Common myeloid progenitor, CD34-positive (primary cell): ENCODE measurements around the gene HAUS2. TPM values are rescaled to one million over a fixed set of nuclear protein-coding genes. Genes with fewer than 3 reads are reported as not detected.

Experiments used
- CTCF ChIA-PET: fragments of 350-600 bp; sonication (Branson Sonifier 250); formaldehyde crosslinking; loops from one replicate; lab custom pipeline; 2021; ENCODE audit warnings: antibody characterized with exemption; lab: Charles Lee
- POLR2A ChIA-PET: fragments of 350-600 bp; sonication (Branson Sonifier 250); formaldehyde crosslinking; loops from one replicate; lab custom pipeline; 2021; ENCODE audit warnings: antibody characterized with exemption; lab: Charles Lee
- DNase-seq, 3 donors: peaks; one replicate each; pipeline versions ENCODE4 v3.0.0 to v3.0.0-alpha.2; 2013
- H3K27ac ChIP-seq, 2 experiments: 1 replicate in 1 of 2; 2 replicates in 1 of 2; pipeline ENCODE4 v1.7.0; 2013; ENCODE audit warnings: inconsistent platforms in 2 of 2, low read length in 2 of 2, mild to moderate bottlenecking in 2 of 2, low read depth in 1 of 2, moderate library complexity in 1 of 2; ENCODE audit not compliant: severe bottlenecking in 2 of 2, insufficient read depth in 1 of 2, poor library complexity in 1 of 2
- H3K27me3 ChIP-seq, 5 experiments: replicated peaks in 2 of 5; 1 replicate in 3 of 5; 2 replicates in 2 of 5; pipeline versions ENCODE4 v1.6.1 to v1.7.0; 2013; ENCODE audit warnings: low read length in 4 of 5, mild to moderate bottlenecking in 2 of 5, moderate library complexity in 2 of 5, inconsistent platforms in 1 of 5; ENCODE audit not compliant: insufficient read depth in 5 of 5, control insufficient read depth in 4 of 5
- H3K36me3 ChIP-seq, 4 experiments: 1 replicate in 2 of 4; 2 replicates in 2 of 4; pipeline versions ENCODE4 v1.6.1 to v1.7.0; 2013; ENCODE audit warnings: low read length in 3 of 4, control low read depth in 1 of 4, mild to moderate bottlenecking in 1 of 4; ENCODE audit not compliant: control insufficient read depth in 4 of 4, insufficient read depth in 4 of 4
- H3K4me1 ChIP-seq, 4 experiments: 1 replicate in 3 of 4; 2 replicates in 1 of 4; pipeline versions ENCODE4 v1.6.1 to v1.7.1; 2013; ENCODE audit warnings: low read length in 3 of 4, mild to moderate bottlenecking in 3 of 4, control low read depth in 1 of 4, inconsistent platforms in 1 of 4, moderate library complexity in 1 of 4; ENCODE audit not compliant: control insufficient read depth in 4 of 4, insufficient read depth in 4 of 4; ENCODE audit errors: control extremely low read depth in 1 of 4
- H3K4me3 ChIP-seq, 7 experiments: 1 replicate in 4 of 7; 2 replicates in 3 of 7; pipeline versions ENCODE4 v1.5.1 to v1.7.0; 2013; ENCODE audit warnings: mild to moderate bottlenecking in 7 of 7, low read length in 6 of 7, moderate library complexity in 6 of 7, inconsistent platforms in 2 of 7, low read depth in 2 of 7, control low read depth in 1 of 7; ENCODE audit not compliant: insufficient read depth in 4 of 7, control insufficient read depth in 1 of 7; ENCODE audit errors: extremely low read depth in 1 of 7
- H3K9me3 ChIP-seq, 5 experiments: 1 replicate in 4 of 5; 2 replicates in 1 of 5; pipeline versions ENCODE4 v1.6.1 to v1.7.1; 2013; ENCODE audit warnings: low read length in 4 of 5, mild to moderate bottlenecking in 2 of 5, inconsistent platforms in 1 of 5, low read depth in 1 of 5, moderate library complexity in 1 of 5; ENCODE audit not compliant: control insufficient read depth in 4 of 5, insufficient read depth in 2 of 5; ENCODE audit errors: control extremely low read depth in 1 of 5
- WGBS: methylation state at CpG from one replicate; pipeline ENCODE4 v1.1.5; 2013; ENCODE audit not compliant: insufficient coverage; 5-methylcytosine and 5-hydroxymethylcytosine counted together
- polyA plus RNA-seq: library from polyadenylated mRNA; unstranded; fragments of 120-200 nt; gene quantifications from one replicate; pipeline ENCODE4 v1.2.1, GENCODE V29; 2013

The HAUS2 gene
- 31.3 TPM for polyA plus RNA-seq

DNA sequence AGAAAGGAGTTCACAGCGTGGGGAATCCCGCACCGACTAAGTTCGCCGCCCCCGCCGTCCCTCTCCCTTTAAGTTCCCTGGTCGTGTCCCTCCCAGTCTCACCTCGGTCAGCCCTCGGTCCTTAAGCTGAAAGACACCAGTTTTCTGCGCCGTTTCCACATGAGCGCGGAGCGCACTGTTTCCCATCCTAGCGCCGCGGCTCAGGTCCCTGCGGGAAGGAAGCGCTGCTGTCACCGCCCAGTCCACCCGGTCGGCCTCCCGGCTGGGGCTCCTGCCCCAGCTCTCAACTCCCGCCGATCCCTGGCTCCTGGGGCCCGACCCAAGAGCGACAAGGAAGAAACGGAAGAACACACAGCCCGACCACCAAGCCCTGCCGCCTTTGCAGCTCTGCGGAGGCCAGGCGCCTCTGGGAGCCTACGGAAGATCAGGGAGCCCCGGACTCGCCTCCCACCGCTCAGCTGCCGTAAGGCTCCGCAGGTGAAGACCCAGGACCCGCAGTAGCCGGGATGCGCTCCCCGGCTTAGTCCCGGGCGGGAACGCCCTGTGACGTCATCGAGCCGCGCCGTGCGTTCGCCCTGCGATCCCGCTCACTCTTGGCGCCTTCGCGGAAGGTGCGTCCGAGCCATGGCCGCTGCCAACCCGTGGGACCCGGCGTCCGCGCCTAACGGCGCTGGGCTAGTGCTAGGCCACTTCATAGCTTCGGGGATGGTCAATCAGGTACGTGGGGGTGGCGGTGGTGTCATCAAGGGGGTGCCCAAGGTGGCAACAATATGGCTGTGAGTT, at the start of gene HAUS2, which contains the start of gene LRRC57:
TSS of gene HAUS2 (plus strand) at position 590 of the 783 bp plus-strand sequence. CDS start at position 625, 35 bp downstream.
TSS of gene LRRC57 (minus strand) at position 545 of the 783 bp plus-strand sequence. CDS start at position 186, 359 bp downstream.
- Histone ChIP-seq H3K27ac (peak within 1 kb of the TSS; percentile 91 to 95), H3K4me3 (peak within 1 kb of the TSS; percentile 85 to 99 (median 98)), H3K9me3 (no peaks in the 10 kb centered on the region), H3K4me1 (peaks cover 15 to 51% (median 32%) of the 10 kb centered on the region in 4 experiments), H3K27me3 (no peaks in the 10 kb centered on the region), H3K36me3 (peaks cover 7 to 15% (median 13%) of the 10 kb centered on the region in 4 experiments)
- ChIA-PET CTCF (interaction anchor here (0.7 to 2.0 kb wide), 9 partner anchors 15 to 101 kb away, joined by 3 to 6 read pairs (median 3); partner anchors contain the start of gene ZNF106), POLR2A (interaction anchor here (0.8 to 2.5 kb wide), 5 partner anchors 11 to 60 kb away, joined by 3 to 12 read pairs (median 4); partner anchors contain the start of gene STARD9)
- peak; percentile 86 to 88 (median 88) for DNase-seq
- under 1% methylated on average over 61 of the region's 71 CpGs for WGBS

DNA sequence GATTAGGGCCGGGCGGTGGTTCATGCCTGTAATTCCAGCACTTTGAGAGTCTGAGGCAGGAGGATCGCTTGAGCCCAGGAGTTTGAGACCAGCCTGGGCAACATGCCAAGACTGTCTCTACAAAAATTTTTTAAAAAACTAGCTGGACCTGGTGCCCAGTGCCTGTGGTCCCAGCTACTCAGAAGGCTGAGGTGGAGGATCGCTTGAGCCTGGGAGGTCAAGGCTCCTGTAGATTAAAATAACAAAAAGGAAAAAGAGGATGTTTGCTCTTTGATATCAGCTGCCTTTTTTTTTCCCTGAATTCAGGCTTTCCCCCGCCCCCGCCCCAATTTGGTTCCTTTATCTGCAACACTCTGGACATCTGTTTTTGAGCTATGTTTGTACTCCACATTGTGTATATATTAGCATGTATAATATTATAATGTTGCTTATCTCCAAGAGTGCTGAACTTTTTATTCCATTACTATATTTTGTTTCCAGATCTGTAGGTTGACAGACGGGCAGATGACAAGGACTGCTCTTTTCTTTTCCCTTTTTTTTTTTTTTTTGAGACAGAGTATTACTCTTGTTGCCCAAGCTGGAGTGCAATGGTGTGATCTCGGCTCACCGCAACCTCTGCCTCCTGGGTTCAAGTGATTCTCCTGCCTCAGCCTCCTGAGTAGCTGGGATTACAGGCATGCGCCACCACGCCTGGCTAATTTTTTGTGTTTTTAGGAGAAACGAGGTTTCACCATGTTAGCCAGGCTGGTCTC, 48.6 kb upstream of the HAUS2 start:
- peaks cover 11 to 53% (median 36%) of the 10 kb centered on the region in 4 experiments for H3K4me1 ChIP-seq

DNA sequence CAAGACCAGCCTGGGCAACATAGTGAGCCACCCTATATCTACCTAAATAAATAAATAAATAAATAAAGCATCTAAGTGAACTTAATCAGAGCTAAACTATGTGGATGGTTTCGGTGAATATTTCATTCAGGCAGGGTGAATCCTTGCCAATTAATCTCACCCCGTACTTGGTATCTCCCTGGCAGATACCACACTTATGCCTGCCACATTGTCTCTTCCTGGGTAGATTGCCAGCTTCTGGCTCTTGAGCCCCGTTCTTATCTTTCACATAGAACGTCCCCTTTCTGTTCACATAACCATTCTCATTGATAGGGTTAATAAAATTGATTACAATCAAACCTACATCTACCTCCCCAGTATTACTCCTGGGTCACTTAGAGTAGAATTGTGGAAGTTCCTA, 46.2 kb upstream of the HAUS2 start:
- POLR2A ChIA-PET: interaction anchor here (0.7 kb wide), 1 partner anchor 139 kb away, joined by 3 read pairs; no protein-coding TSS in a partner anchor
- DNase-seq: peak in 2 of 3 donors; percentile 37 to 55
- Histone ChIP-seq H3K4me1 (peaks cover 10 to 37% (median 24%) of the 10 kb centered on the region in 4 experiments), H3K27ac (no peak overlapping the region), H3K4me3 (no peak overlapping the region), H3K27me3 (no peaks in the 10 kb centered on the region), H3K9me3 (no peaks in the 10 kb centered on the region), H3K36me3 (peaks cover 0 to 3% (median under 1%) of the 10 kb centered on the region in 4 experiments)
- CTCF ChIA-PET: interaction anchor here (0.8 to 1.2 kb wide), 3 partner anchors 11 to 149 kb away, joined by 3 to 4 read pairs (median 4); no protein-coding TSS in a partner anchor
- no CpG with 5 or more reads among the region's 4 CpGs for WGBS

More for the DNA sequence above, 48.6 kb upstream of the HAUS2 start:
- Histone ChIP-seq H3K27me3 (no peaks in the 10 kb centered on the region), H3K36me3 (no peaks in the 10 kb centered on the region), H3K27ac (peak overlapping the region in 1 of 2 experiments; percentile 71), H3K4me3 (peak overlapping the region in 1 of 7 experiments; percentile 19), H3K9me3 (no peaks in the 10 kb centered on the region)
- ChIA-PET POLR2A (interaction anchor here (1.3 kb wide), 1 partner anchor 12 kb away, joined by 11 read pairs; no protein-coding TSS in a partner anchor), CTCF (interaction anchor here (0.8 to 2.7 kb wide), 5 partner anchors 9 to 18 kb away, joined by 3 to 10 read pairs (median 5); partner anchors contain the start of gene ZNF106)
- WGBS: 67% methylated on average over 3 of the region's 12 CpGs
- DNase-seq: peak in 2 of 3 donors; percentile 39 to 60

- 81% methylated on average over 1 of the region's 1 CpG for WGBS
- POLR2A ChIA-PET: interaction anchor here (0.6 to 0.9 kb wide), 2 partner anchors 9 to 14 kb away, joined by 3 read pairs; no protein-coding TSS in a partner anchor
Observed at GRCh38 chr15:42503825-42504224, 44.8 kb upstream of the HAUS2 start.

GRCh38 chr15:42504631-42505030, 44.0 kb upstream of the HAUS2 start:
- POLR2A ChIA-PET: interaction anchor here (0.6 kb wide), 1 partner anchor 577 kb away, joined by 4 read pairs; no protein-coding TSS in a partner anchor

More at GRCh38 chr15:42503825-42504224, 44.8 kb upstream of the HAUS2 start:
- Histone ChIP-seq H3K4me3 (no peak overlapping the region), H3K9me3 (no peaks in the 10 kb centered on the region), H3K36me3 (peaks cover 0 to 4% (median 2%) of the 10 kb centered on the region in 4 experiments), H3K27me3 (no peaks in the 10 kb centered on the region), H3K4me1 (peaks cover 10 to 32% (median 23%) of the 10 kb centered on the region in 4 experiments), H3K27ac (no peak overlapping the region)
- no peak for DNase-seq
- CTCF ChIA-PET: interaction anchor here (1.4 kb wide), 1 partner anchor 44 kb away, joined by 3 read pairs; no protein-coding TSS in a partner anchor

DNA sequence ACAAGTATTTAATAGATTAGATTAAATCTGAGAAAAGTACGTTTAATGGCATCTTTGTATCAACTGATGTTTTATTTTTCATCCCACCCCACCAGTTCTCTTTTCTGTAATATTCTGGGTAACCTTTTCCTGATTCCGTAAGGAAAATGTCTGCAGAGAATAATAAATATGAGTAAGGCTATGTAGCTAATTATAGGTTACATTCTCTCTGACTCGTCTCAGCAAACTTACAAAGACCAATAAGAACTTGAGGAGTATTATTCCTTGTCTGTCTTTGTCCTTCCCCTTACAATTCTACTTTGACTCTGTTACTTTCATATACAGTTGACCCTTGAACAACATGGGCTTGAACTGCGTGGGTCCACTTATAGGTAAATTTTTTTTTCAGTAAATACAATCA, 41.1 kb upstream of the HAUS2 start:
- Histone ChIP-seq H3K27ac (no peak overlapping the region), H3K4me1 (peaks cover 12 to 26% (median 22%) of the 10 kb centered on the region in 4 experiments), H3K9me3 (no peaks in the 10 kb centered on the region), H3K27me3 (no peaks in the 10 kb centered on the region), H3K36me3 (peaks cover under 1 to 4% (median 2%) of the 10 kb centered on the region in 4 experiments), H3K4me3 (no peak overlapping the region)
- POLR2A ChIA-PET: no interaction called here
- CTCF ChIA-PET: interaction anchor here (0.6 to 1.0 kb wide), 2 partner anchors 10 to 75 kb away, joined by 3 read pairs; no protein-coding TSS in a partner anchor
- no peak for DNase-seq
- 100% methylated on average over 1 of the region's 4 CpGs for WGBS

More at GRCh38 chr15:42504631-42505030, 44.0 kb upstream of the HAUS2 start:
- Histone ChIP-seq H3K27me3 (no peaks in the 10 kb centered on the region), H3K9me3 (no peaks in the 10 kb centered on the region), H3K36me3 (peaks cover 0 to 4% (median 2%) of the 10 kb centered on the region in 4 experiments), H3K4me3 (no peak overlapping the region), H3K27ac (no peak overlapping the region), H3K4me1 (peaks cover 15 to 31% (median 24%) of the 10 kb centered on the region in 4 experiments)
- no CpG with 5 or more reads among the region's 3 CpGs for WGBS
- DNase-seq: no peak
- CTCF ChIA-PET: interaction anchor here (1.4 kb wide), 1 partner anchor 43 kb away, joined by 3 read pairs; no protein-coding TSS in a partner anchor
